Body of pancreas (tissue), 4 donors: ENCODE data around the gene RHEX. TPM values are rescaled to one million over a fixed set of nuclear protein-coding genes. Genes with fewer than 3 reads are reported as not detected.

Source experiments
- ATAC-seq: fragments of 150-250 bp; one replicate; pipeline ENCODE4 v1.9.1; 2016
- DNase-seq, 4 donors: peaks; one replicate each; pipeline ENCODE4 v3.0.0-alpha.2; 2019
- H3K27ac ChIP-seq, 4 donors: fragments of 200-600 bp; sonication (generic); 1 replicate in 3 of 4; 2 replicates in 1 of 4; pipeline versions ENCODE4 v1.5.1 to v1.6.1; 2016 to 2019; ENCODE audit warnings: mild to moderate bottlenecking in 1 of 4, mixed read lengths in 1 of 4, moderate library complexity in 1 of 4
- H3K27me3 ChIP-seq, 2 donors: fragments of 200-600 bp; sonication (generic); one replicate each; pipeline ENCODE4 v1.6.0; 2016; ENCODE audit warnings: mild to moderate bottlenecking in 1 of 2
- H3K36me3 ChIP-seq, 2 donors: fragments of 200-600 bp; sonication (generic); replicated peaks in 1 of 2; 2 replicates each; pipeline ENCODE4 v1.5.1; 2016; ENCODE audit warnings: low read depth in 2 of 2; ENCODE audit not compliant: insufficient read depth in 1 of 2
- H3K4me1 ChIP-seq: fragments of 200-600 bp; sonication (generic); one replicate; pipeline ENCODE4 v1.6.0; 2016
- H3K4me3 ChIP-seq, 2 donors: fragments of 200-600 bp; sonication (generic); 1 replicate in 1 of 2; 2 replicates in 1 of 2; pipeline ENCODE4 v1.5.1; 2016 to 2019
- H3K9me3 ChIP-seq, 3 donors: fragments of 200-600 bp; sonication (generic); 1 replicate in 2 of 3; 2 replicates in 1 of 3; pipeline ENCODE4 v1.5.1; 2016
- POLR2A ChIP-seq, 3 donors: fragments of 450-650 bp; IDR thresholded peaks; one replicate each; pipeline ENCODE4 v1.6.1; 2016; ENCODE audit warnings: antibody characterized with exemption in 3 of 3, mild to moderate bottlenecking in 2 of 3
- WGBS, 2 donors: methylation state at CpG; one replicate each; pipeline ENCODE4 v1.1.5; 2017; 5-methylcytosine and 5-hydroxymethylcytosine counted together
- intact Hi-C: fragments of 100-400 bp; cut with DNase I; formaldehyde crosslinking; loops from one replicate; pipeline ENCODE4 v1.15.1; 2023
- total RNA-seq, 2 donors: library from RNA; depleted of rRNA; stranded (reverse); fragments of >200 nt; gene quantifications; one replicate each; pipeline ENCODE4 v1.1.0, GENCODE V29; 2016
- TF ChIP-seq, protein P1 (sequence below), 7 experiments: fragments of 450-650 bp in 4 of 7; fragments of 200-600 bp in 3 of 7; sonication (generic) in 3 of 7; IDR thresholded peaks; one replicate each; pipeline ENCODE4 v1.5.1; 2016 to 2019; ENCODE audit warnings: antibody characterized with exemption in 7 of 7

The RHEX gene
- total RNA-seq, 2 donors from 2014 or later = 0.52 TPM; not detected in 1

DNA sequence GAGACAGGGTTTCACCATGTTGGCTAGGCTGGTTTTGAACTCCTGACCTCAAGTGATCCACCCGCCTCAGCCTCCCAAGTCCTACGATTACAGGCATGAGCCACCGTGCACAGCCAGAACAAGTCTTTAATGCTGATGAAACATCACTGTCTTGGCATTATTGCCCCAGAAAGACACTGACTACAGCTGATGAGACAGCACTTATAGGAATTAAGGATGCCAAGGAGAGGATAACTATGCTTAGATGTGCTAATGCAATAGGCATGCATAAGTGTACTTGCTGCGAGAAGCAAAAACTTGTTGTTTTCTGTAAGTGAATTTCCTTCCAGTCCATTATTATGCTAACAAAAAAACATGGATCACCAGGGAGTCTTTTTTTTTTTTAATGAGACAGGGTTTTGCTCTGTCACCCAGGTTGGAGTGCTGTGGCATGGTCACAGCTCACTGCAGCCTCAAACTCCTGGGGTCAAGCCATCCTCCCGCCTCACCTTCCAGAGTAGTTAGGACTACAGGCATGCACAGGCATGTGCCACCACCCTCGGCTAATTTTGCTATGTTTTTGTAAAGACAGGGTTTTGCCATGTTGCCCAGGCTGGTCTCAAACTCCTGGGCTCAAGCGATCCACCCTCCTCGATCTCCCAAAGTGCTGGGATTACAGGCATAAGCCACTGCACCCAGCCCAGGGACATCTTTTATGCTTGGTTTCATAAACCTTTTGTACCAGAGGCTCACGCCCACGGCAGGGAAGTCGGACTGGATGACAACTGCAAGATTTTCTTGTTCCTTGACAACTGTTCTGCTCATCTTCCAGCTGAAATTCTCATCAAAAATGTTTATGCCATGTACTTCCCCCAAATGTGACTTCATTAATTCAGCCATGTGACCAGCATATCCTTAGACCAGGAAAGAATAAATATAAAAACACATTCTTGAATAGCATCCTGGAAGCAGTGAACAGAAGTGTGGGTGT lies 23.1 kb downstream of the RHEX start:
- DNase-seq (no peak), ATAC-seq (no peak)
- WGBS, 2 donors = 69 to 71% methylated on average over 11 of the region's 11 CpGs
- no peaks in the 10 kb centered on the region for H3K4me1 ChIP-seq
- H3K9me3 ChIP-seq = no peaks in the 10 kb centered on the region
- H3K27ac ChIP-seq = no peak overlapping the region
- no peak overlapping the region for H3K4me3 ChIP-seq
- H3K27me3 ChIP-seq = no peaks in the 10 kb centered on the region
- no peak for TF ChIP-seq POLR2A (IDR thresholded peaks at IDR 0.05)
- TF ChIP-seq, protein P1, sequence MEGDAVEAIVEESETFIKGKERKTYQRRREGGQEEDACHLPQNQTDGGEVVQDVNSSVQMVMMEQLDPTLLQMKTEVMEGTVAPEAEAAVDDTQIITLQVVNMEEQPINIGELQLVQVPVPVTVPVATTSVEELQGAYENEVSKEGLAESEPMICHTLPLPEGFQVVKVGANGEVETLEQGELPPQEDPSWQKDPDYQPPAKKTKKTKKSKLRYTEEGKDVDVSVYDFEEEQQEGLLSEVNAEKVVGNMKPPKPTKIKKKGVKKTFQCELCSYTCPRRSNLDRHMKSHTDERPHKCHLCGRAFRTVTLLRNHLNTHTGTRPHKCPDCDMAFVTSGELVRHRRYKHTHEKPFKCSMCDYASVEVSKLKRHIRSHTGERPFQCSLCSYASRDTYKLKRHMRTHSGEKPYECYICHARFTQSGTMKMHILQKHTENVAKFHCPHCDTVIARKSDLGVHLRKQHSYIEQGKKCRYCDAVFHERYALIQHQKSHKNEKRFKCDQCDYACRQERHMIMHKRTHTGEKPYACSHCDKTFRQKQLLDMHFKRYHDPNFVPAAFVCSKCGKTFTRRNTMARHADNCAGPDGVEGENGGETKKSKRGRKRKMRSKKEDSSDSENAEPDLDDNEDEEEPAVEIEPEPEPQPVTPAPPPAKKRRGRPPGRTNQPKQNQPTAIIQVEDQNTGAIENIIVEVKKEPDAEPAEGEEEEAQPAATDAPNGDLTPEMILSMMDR (IDR thresholded peaks at IDR 0.05) = no peak
- intact Hi-C loops = no loop called here
- H3K36me3 ChIP-seq = no peaks in the 10 kb centered on the region

DNA sequence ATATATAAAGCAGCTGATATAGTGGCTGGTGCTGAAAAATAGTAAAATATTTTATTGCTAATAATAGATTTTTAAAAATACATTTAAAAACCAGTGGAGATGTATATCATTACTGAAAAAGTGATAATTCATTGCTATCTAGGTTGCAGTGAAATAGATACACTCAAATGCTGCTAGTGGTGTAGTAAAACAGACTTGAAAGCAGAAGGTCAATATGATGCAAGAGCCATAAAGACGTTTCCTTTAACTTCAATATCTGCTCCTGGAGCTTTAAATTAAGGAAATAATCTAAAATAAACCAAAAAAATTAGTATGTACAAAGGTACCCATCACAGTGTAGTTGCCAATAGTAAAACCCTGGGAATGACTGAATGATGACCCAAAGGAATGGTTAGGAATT lies 26.2 kb downstream of the RHEX start:
- WGBS, 2 donors = 35 to 36% methylated on average over 1 of the region's 1 CpG
- no peaks in the 10 kb centered on the region for H3K9me3 ChIP-seq
- no peak overlapping the region for H3K4me3 ChIP-seq
- DNase-seq (no peak), ATAC-seq (no peak)
- intact Hi-C loops = no loop called here
- H3K36me3 ChIP-seq = no peaks in the 10 kb centered on the region
- H3K27ac ChIP-seq = no peak overlapping the region
- TF ChIP-seq POLR2A (IDR thresholded peaks at IDR 0.05) = no peak
- TF ChIP-seq, protein P1 (IDR thresholded peaks at IDR 0.05) = no peak
- no peaks in the 10 kb centered on the region for H3K4me1 ChIP-seq
- no peaks in the 10 kb centered on the region for H3K27me3 ChIP-seq

DNA sequence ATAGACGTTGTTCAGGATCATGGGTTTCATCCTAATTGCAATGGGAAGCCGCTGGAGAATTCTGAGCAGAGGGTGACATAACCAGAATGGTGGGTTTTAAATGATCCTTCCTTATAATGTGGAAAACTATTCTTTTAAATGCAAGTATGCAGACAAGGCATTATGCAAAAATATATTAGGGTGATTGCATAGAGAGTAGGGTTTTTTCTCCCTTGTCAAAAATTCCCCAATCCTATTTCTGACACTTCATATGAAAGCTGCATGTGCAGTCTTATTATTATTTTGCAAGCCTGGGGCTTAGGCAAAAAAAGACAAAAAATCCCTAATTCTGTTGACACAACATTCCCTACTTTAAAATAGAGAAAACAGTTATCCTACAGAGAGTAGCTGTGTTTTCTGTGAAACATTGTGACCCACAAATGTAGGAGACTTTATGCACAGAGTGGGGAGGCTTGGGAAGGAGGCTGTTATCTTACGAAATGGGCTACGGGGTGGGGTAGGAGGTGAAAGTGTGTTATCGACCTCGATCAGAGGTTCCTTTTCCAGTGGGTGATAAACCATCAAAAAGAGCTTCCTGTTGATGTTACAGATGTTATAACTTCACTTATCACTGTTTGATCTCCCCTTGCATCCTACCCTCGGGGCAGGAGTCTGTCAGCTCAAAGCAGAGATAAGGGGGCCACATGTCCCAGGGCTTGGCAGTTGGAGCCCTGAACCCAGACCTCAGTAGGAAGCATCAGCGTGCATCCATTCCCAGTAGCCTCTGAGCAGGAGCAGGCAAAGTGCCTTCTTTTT lies 27.2 kb downstream of the RHEX start:
- no peak for ATAC-seq
- no peaks in the 10 kb centered on the region for H3K27me3 ChIP-seq
- intact Hi-C loops = no loop called here
- 45 to 55% methylated on average over 8 of the region's 8 CpGs for WGBS, 2 donors
- TF ChIP-seq POLR2A (IDR thresholded peaks at IDR 0.05) = no peak
- TF ChIP-seq, protein P1 (IDR thresholded peaks at IDR 0.05) = no peak
- no peaks in the 10 kb centered on the region for H3K36me3 ChIP-seq
- H3K4me1 ChIP-seq = no peaks in the 10 kb centered on the region
- no peaks in the 10 kb centered on the region for H3K9me3 ChIP-seq
- no peak overlapping the region for H3K27ac ChIP-seq
- H3K4me3 ChIP-seq = no peak overlapping the region
- DNase-seq = no peak

DNA sequence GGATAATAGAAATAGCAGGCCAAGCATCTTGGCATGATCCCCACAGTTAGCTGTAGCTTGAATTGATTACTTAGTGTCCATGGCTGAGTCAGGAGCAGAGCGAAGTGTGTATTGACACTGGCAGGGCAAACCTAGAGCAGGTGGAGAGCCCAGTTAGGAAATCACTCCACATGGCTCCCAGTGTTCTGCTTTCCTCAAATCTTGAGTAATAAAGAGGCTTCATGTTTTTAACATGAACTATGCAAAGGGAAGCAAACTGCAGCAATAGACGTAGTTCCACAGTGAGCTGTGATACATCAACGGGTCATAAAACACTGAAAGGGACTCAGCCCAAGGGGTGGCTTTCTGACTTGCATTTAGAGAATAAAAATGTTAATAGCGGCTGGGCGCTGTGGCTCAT lies 28.9 kb downstream of the RHEX start:
- no peaks in the 10 kb centered on the region for H3K9me3 ChIP-seq
- whole genome bisulfite sequencing, 2 donors = 65 to 77% methylated on average over 5 of the region's 5 CpGs
- no peak overlapping the region for H3K4me3 ChIP-seq
- H3K36me3 ChIP-seq = no peaks in the 10 kb centered on the region
- H3K27me3 ChIP-seq = no peaks in the 10 kb centered on the region
- TF ChIP-seq, protein P1 (IDR thresholded peaks at IDR 0.05) = no peak
- TF ChIP-seq POLR2A (IDR thresholded peaks at IDR 0.05) = no peak
- DNase-seq (no peak), ATAC-seq (no peak)
- intact Hi-C loops = no loop called here
- no peaks in the 10 kb centered on the region for H3K4me1 ChIP-seq
- H3K27ac ChIP-seq = no peak overlapping the region
